Stimulated activated CD8-positive, alpha-beta memory T cell treated with anti-CD3 and anti-CD28 coated beads, Interleukin-4, amount 100 ng/mL, for 4 hours (primary cell): Measurements from ENCODE around the gene ZNF92.
"Not testable (repeated sequence)": the region's sequence is repeated elsewhere in the genome, so short reads cannot be mapped to it uniquely, and the experiment has no call there.

Experiments
- DNase-seq, 2 donors: peaks; one replicate each; pipeline ENCODE4 v3.0.0-alpha.2; 2020; ENCODE audit warnings: low read depth in 2 of 2, low spot score in 1 of 2

The ZNF92 gene

GRCh38 chr7:65423286-65423685 lies 49.6 kb downstream of the ZNF92 start:
- DNase-seq = not testable (repeated sequence)

GRCh38 chr7:65429642-65430343 lies 56.1 kb downstream of the ZNF92 start:
- no peak for DNase-seq

- DNase-seq = no peak
Measured at GRCh38 chr7:65430344-65431186, 56.9 kb downstream of the ZNF92 start.

- no peak for DNase-seq
Measured at GRCh38 chr7:65434307-65434706, 60.7 kb downstream of the ZNF92 start.

GRCh38 chr7:65436163-65436562 lies 62.5 kb downstream of the ZNF92 start:
- DNase-seq = no peak

GRCh38 chr7:65438598-65438997 lies 64.9 kb downstream of the ZNF92 start:
- no peak for DNase-seq

- DNase-seq = no peak
Measured at GRCh38 chr7:65441010-65441409, 67.4 kb downstream of the ZNF92 start.

- no peak for DNase-seq
Measured at GRCh38 chr7:65444205-65444842, 70.7 kb downstream of the ZNF92 start.

- DNase-seq = no peak
Measured at GRCh38 chr7:65444899-65445823, 71.5 kb downstream of the ZNF92 start.

GRCh38 chr7:65447041-65447440 lies 73.4 kb downstream of the ZNF92 start:
- not testable (repeated sequence) for DNase-seq

GRCh38 chr7:65448816-65449504 lies 75.3 kb downstream of the ZNF92 start:
- DNase-seq = no peak

GRCh38 chr7:65449505-65449852 lies 75.8 kb downstream of the ZNF92 start:
- DNase-seq = no peak
